ENCODE measurements around the gene CELF4.

DNA sequence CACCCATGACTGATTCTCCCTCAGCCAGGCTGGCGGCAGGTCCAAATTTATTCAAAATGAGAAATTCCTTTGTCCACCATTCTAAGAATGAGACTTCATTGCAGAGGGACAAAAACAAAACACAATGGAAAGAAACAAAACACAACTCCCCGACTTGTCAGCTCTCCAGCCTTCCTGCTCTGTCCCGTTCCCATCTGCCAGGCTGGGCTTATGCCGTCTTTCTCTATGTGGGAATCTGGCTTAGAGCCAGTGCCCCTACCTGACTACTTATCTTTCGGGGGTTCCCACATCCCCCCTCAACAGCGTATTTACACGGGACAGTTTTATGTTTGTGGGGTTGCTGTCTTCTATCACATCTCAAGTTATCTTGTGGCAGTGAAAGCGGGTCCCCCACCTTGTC, 13.8 kb downstream of the CELF4 start:
- TF ChIP-seq, protein P1, sequence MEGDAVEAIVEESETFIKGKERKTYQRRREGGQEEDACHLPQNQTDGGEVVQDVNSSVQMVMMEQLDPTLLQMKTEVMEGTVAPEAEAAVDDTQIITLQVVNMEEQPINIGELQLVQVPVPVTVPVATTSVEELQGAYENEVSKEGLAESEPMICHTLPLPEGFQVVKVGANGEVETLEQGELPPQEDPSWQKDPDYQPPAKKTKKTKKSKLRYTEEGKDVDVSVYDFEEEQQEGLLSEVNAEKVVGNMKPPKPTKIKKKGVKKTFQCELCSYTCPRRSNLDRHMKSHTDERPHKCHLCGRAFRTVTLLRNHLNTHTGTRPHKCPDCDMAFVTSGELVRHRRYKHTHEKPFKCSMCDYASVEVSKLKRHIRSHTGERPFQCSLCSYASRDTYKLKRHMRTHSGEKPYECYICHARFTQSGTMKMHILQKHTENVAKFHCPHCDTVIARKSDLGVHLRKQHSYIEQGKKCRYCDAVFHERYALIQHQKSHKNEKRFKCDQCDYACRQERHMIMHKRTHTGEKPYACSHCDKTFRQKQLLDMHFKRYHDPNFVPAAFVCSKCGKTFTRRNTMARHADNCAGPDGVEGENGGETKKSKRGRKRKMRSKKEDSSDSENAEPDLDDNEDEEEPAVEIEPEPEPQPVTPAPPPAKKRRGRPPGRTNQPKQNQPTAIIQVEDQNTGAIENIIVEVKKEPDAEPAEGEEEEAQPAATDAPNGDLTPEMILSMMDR (conservative IDR thresholded peaks at IDR 0.05): no peak
- TF ChIP-seq ZFX (IDR thresholded peaks at IDR 0.05): no peak

Measured in C4-2B (cell line).